ENCODE results near the gene KLHL20. TPM values are rescaled to one million over a fixed set of nuclear protein-coding genes. Genes with fewer than 3 reads are reported as not detected.

Gene KLHL20
- total and polyA plus RNA-seq, 2 of the 13 experiments (the other 11 are each of a cell fraction or from before 2014, with no cell fraction given): 7.4 to 14.3 TPM

- peak; percentile 93 for TF ChIP-seq IKZF5 (CRISPR knock-in tag; IDR thresholded peaks at IDR 0.05)
- no peak for TF ChIP-seq SRSF4 (IDR thresholded peaks at IDR 0.05; ENCODE audit: low read depth, low read length, poor library complexity, severe bottlenecking)
- TF ChIP-seq HIC2 (CRISPR knock-in tag; IDR thresholded peaks at IDR 0.05; ENCODE audit: low read depth): peak; percentile 71
- TF ChIP-seq HNF1A (IDR thresholded peaks at IDR 0.05; ENCODE audit: low read depth): no peak; the same call in 1 of the 2 replicates
- TF ChIP-seq HNF1A (CRISPR knock-in tag; IDR thresholded peaks at IDR 0.05; ENCODE audit: borderline replicate concordance): peak; percentile 55; the same call in 1 of the 2 replicates
- 0 out of 2 replicates have a peak, but pooled peaks have one; percentile 47 for TF ChIP-seq ZNF598 (CRISPR knock-in tag; IDR thresholded peaks at IDR 0.05; ENCODE audit: borderline replicate concordance)
- TF ChIP-seq GABPB1 (CRISPR knock-in tag; IDR thresholded peaks at IDR 0.05): peak; percentile 99
- 0 out of 2 replicates have a peak, but pooled peaks have one; percentile 24 for TF ChIP-seq HNRNPL (IDR thresholded peaks at IDR 0.05; ENCODE audit: low read depth, low read length)
- no peak for TF ChIP-seq ZNF850 (CRISPR knock-in tag; conservative IDR thresholded peaks at IDR 0.05)
- peak; percentile 17; the same call in 1 of the 2 replicates for TF ChIP-seq NCOA2 (CRISPR knock-in tag; IDR thresholded peaks at IDR 0.05)
- TF ChIP-seq HHEX (CRISPR knock-in tag; IDR thresholded peaks at IDR 0.05): no peak
- no peak for TF ChIP-seq FOXM1 (CRISPR knock-in tag; IDR thresholded peaks at IDR 0.05)
- peak; percentile 28; the same call in 1 of the 2 replicates for TF ChIP-seq FOSL2 (CRISPR knock-in tag; IDR thresholded peaks at IDR 0.05)
- TF ChIP-seq MTA1 (CRISPR knock-in tag; IDR thresholded peaks at IDR 0.05; ENCODE audit: borderline replicate concordance): peak; percentile 29; the same call in 1 of the 2 replicates
- no peak for TF ChIP-seq RARG (CRISPR knock-in tag; IDR thresholded peaks at IDR 0.05; ENCODE audit: low read depth)
- TF ChIP-seq NR0B2 (CRISPR knock-in tag; IDR thresholded peaks at IDR 0.05): no peak
- no peak for TF ChIP-seq SMAD1 (CRISPR knock-in tag; IDR thresholded peaks at IDR 0.05; ENCODE audit: borderline replicate concordance, low read depth)
- peak in 1 of 2 experiments; percentile 59; a peak in 2 of 4 replicates for TF ChIP-seq EP300 (IDR thresholded peaks at IDR 0.05; ENCODE audit: low read depth in 2 of 2, low read length in 2 of 2)
- peak; percentile 16; the same call in 1 of the 2 replicates for TF ChIP-seq EP300 (CRISPR knock-in tag; IDR thresholded peaks at IDR 0.05; ENCODE audit: borderline replicate concordance)
- 0 out of 2 replicates have a peak, but pooled peaks have one; percentile 57 for TF ChIP-seq TSC22D2 (CRISPR knock-in tag; IDR thresholded peaks at IDR 0.05; ENCODE audit: borderline replicate concordance)
- TF ChIP-seq KLF15 (CRISPR knock-in tag; IDR thresholded peaks at IDR 0.05; ENCODE audit: borderline replicate concordance): no peak
- no peak for TF ChIP-seq SNAPC2 (CRISPR knock-in tag; IDR thresholded peaks at IDR 0.05)
Observed at GRCh38 chr1:173714759-173715537, at the start of gene KLHL20 (continued).

Data from HepG2 (cell line).